NCI-H510A treated with DMSO at 0.1 percent for 48 hours (cell line): Measurements from ENCODE around the gene TMEM205.
"Not testable (repeated sequence)": the region's sequence is repeated elsewhere in the genome, so short reads cannot be mapped to it uniquely, and the experiment has no call there.

ENCODE experiments used
- DNase-seq: peaks from one replicate; lab custom pipeline; 2025; lab: John Stamatoyannopoulos, UW

The TMEM205 gene

DNA sequence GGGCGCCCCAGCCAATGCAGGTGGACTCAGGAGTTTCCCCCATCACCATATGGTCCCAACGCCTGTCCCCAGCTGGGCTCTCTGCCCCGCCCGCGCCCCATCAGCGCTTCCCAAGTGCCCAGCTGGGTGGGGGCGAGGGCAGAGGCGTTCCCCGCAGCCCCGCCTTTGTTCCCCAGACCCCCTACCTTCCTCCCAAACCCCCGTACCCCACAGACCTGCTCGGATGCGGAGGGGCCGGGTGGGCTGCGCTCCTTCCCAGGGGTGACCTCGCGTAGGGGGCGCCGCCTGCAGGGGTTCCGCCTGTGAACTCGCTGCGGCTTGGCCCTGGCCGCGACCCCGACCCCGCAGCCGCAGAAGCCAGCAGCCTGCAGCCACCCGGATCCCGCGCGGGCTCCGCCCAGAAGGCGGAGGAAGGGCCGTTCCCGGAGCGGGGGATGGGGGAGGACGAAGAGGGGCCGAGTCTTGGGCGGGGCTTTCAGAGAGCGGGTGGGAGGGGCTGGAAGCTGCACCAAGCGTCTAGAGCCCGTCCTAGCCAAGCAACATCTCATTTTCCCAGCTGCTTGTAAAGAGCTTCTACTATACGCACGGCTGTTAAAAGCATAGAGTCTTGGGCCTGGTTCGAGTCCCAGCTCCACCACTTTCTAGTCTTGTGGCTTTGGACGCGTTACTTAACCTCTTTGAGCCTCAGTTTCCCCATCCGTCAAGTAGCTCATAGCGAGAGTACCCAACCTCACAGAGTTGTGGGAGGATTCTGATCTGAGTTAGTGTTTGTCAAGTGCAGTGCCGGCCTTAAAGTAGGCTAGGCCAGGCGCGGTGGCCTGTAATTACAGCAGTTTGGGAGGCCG is 6.6 kb downstream of the TMEM205 start, which contains the start of gene RAB3D:
Gene RAB3D (minus strand): TSS at position 404 of the 845 bp plus-strand sequence. CDS start 2,258 bp downstream, outside the sequence.
- DNase-seq, result peak; percentile 90

DNA sequence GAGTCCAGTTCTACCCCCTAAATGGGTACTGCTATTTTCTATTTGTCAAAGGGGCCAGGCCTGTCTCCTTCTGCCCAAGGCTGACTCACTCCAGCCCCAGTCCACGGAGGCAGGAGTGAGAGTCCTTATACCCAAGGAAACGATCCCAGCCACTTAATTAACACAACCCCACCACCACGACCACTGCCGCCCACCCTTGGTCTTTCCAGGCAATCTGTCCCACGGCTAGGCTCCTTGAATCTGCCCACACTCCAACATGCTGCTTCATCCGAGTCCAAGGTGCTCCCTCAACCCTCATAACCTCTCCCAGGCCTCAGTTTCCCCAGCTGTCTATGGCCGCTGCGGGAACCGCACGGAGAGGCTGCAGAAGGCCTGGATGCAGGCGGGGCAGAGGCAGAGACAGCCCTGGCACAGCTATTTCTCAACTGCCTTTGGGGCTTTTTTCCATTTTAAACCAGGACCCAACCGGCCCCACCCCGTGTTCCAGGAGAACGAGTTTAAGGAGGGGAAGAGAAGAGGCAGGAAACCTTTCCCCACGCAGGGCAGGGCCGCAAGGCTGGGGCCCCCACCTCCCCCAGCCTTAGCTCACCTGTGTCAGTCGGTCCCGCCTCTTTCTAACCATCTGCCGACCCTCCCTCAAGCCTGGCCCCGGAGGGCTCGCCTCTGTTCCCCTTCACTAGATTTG is 7.4 kb downstream of the TMEM205 start:
- no peak for DNase-seq

DNA sequence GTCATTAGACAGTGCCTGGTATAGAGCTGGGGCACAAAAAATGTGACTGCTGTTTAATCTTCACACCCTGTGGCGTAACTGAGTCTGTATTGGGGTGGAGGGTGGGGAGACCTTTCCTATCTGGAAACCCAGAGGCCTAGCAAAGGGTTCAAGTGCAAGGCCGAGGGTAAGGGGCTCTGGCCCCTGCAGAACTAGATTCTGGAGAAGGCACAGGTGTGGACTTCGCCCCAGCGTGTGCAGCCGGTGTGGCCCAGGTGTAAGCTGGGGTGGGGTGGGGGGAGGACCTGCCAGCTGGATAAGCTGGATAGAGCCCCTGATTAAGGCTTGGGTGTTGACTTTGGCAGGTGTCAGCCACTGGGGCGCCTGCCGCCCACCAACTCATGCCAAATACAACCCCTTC is 7.9 kb downstream of the TMEM205 start:
- DNase-seq, result no peak

DNA sequence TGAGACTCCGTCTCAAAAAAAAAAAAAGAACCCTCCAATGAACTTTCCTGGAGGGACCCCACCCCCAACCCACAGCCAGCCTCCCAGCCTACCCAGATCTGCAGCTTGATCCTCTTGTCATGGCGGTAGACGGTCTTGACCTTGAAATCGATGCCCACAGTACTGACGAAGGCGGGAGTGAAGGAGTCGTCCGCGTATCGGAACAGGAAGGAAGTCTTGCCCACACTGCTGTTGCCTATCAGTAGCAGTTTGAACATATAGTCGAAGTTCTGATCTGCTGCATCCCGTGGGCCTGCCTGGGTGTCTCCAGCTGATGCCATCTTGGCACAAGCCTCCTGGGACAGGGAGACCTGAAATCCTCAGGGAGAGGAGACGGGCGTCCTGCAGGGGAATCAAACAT is 9.0 kb downstream of the TMEM205 start:
- DNase-seq, result no peak

DNA sequence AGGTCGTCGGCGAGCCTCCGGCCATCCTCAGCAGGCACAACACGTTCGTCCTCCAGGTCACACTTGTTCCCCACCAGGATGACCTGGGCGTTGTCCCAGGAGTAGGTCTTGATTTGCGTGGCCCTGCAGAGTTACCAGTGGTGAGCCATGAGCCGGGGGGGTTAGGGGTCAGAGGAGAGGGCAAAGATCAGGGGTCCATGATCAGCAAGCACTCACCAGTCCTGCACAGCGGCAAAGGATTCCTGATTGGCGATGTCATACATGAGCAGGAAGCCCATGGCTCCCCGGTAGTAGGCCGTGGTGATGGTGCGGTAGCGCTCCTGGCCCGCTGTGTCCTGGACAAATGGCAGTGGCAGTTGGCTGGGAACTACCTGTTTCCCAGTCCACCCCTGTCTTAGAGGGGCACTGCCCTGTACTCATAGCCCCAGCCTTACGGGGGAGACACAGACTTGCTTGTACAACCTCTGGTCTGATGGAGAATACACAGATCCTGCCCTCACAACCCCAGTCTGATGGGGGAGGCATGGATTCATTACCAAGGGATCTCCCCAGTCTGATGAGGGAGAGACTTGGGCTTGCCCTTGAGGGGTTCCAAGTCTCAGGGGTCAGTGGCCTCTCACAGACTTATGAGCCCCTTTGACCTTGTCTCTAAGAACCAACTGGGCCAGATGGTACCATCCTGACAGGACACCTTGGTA is 10.5 kb downstream of the TMEM205 start:
- no peak for DNase-seq

DNA sequence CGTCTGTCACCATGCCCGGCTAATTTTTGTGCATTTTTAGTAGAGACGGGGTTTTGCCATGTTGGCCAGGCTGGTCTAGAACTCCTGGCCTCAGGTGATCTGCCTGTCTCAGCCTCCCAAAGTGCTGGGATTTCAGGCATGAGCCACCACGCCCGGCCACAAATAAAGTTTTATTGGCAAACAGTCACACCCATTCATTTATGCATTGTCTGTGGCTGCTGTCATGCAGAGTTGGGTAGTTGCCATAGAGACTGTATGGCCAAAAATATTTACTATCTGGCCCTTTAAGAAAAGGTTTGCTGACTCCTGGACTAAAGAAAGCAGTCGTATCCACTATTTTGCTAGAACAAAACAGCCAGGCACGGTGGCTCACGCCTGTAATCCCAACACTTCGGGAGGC is 12.2 kb downstream of the TMEM205 start:
- DNase-seq, result not testable (repeated sequence)

DNA sequence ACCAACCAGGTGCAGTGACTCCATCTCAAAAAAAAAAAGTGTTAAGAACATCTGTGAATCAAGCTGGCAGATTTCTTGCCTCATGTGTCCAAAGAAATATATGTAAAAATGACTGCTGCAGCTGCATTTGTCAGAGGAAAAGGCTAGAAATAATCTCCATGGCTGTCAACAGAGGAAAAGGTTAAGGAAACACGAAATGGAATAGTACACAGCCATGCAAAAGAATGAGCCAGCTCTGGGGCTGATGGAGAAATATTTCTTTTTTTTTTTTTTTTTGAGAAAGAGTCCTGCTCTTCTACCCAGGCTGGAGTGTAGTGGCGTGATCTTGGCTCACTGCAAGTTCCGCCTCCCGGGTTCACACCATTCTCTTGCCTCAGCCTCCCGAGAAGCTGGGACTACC is 13.2 kb downstream of the TMEM205 start:
- no peak for DNase-seq

DNA sequence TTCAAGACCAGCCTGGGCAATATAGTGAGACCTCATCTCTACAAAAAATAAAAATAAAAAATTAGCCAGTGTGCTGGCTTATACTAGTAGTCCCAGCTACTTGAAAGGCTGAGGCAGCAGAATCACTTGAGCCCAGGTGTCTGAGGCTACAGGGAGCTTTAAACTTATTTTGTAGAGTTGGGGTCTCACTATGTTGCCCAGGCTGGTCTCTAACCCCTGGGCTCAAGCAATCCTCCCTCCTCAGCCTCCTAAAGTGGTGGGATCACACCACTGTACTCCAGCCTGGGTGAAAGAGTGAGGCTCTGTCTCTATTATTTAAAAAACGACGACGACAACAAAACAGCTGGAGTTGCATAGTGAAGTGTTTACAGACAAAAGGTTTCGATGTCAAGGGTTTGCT is 14.6 kb downstream of the TMEM205 start:
- DNase-seq, result no peak

DNA sequence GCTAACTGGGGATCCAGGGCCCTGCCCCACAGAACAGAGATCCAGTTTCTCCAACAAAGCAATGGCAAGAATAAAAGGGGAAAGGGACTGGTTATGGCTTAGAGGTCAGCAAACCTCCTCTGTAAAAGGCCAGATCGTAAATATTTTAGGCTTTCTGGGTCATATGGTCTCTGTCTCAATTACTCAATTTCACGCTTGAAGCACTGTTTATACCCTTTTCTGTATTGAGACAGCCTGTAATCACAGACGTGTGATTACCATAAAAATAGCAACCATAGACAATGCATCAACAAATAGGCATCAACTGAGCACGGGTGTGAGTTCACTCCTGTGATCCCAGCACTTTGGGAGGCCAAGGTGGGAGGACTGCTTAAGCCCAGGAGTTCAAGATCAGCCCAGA is 15.9 kb downstream of the TMEM205 start:
- DNase-seq, result no peak

DNA sequence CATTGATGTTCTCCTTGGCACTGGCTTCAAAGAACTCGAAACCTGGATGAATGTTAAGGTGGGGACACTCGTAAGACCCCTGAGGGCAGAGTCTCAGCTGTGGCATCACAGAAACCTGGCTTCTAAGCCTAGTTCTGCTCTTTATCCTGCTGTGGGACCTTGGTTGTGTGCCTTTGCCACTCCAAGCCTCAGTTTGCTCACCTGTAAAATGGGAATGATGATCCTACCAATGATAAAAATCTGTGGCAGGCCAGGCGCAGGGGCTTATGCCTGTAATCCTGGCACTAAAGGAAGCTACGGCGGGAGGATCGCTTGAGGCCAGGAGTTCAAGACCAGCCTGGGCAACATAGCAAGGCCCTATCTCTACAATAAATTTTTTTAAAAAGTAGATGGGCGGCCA is 20.5 kb downstream of the TMEM205 start:
- DNase-seq, result no peak

DNA sequence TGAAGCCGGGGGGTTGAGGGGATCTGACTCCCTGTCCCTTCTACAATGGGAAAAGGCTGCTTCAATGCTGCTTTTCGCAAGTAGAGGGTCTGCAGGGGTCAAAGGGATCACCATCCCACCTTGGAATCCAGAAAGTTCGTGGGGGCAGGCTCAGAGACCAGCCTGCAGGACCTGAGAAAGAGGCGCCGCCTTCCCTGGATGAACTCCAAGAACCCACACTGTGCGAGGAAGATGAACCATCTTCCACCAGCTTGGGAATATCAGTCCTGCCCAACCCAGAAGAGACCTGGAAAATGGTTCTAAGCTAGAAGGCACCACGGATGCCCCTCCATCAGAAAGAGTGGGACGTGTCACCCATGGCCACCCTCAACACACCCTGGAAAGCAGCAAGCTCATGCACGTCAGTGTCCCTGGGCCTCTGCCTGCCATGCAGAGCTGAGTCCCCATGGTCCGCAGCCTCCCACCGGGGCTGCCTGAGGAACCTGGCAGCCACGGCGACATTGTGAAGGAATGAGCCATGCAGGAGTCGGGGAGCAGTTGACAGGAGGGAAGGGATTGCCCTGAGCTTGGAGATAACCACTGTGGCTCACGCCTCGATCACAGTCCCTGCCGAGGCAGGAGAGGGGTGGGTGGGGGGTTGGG is 21.2 kb downstream of the TMEM205 start:
- DNase-seq, result no peak

DNA sequence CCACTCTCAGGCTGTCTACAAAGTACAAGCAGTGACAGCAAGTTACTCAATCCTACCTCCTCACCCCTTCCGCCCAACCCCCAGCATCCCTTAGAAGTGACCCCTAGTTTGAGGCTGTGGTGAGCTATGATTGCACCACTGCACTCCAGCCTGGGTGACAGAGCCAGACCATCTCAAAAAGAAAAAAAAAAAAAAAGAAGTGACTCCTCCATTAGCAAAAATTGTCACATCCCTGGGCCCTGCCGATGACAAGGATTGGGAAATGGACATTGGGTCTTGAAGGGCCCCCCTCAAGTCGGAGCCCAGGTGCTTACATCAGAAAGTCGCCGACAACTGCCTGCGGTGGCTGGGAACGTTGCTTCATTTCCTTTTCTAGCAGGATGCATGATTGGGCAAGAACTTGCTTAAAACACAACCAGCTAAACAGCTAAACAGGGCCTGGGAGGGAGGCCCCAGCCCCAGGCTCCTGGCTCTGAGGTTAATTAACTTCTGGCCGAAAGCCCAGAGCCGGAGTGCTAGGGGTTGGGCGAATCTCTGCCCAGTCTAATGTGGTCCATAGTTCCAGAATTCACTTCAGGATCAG is 21.9 kb downstream of the TMEM205 start:
- peak; percentile 48 for DNase-seq

DNA sequence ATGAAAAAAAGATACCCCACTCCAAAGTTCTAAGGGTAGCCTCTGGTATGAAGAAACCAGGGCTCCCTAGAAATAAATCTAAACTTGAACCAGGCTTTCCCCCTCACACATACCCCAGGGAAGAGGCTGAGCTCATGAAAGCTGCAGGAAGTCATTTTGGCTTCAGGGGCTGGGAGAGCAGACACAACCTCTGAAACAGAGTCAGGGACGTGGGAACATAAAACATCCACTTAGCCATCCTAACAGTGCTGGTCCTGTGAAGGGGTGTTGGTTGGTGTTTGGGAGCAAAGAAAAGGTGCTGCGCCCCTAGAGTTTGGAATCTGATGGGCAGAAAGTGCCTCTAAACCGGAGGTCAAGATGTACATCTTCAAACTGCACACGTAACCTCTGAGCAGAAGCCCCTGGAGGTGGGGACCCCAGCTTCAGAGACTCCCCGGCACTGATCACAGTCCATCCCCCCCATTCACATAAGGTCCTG is 22.4 kb downstream of the TMEM205 start:
- DNase-seq, result no peak

DNA sequence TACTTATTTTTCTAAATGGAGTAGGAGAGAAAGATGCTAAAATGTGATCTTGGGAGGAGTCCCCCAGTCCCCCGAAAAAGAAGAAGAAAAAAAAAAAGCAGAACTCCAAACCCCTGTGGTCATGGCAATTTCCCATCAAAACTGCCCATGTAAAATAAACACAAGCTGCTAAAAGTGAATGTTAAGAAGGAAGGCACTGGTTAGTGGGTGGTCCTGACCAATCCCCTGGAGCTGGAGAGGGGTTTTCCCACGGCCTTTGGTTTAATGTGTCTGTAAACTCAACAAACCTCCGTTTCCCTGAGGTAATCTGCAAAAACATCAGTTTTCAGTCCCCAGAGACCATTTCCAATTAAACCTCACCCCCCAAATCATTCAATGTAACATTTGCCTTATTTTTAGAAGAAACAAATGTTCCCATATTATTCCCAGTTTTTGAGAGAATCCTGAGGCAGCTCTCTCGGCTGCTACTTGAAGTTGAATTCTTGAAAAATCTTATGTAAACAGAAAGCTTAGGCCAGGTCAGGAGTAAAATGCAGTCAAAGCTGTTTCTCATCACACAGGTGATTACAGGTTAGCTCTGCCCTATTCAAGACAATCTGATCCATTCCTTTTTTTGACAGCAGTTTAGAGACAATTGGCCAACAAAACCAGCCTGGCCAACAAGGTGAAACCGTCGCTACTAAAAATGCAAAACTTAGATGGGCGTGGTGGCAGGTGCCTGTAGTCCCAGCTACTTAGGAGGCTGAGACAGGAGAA is 23.6 kb downstream of the TMEM205 start:
- no peak for DNase-seq

DNA sequence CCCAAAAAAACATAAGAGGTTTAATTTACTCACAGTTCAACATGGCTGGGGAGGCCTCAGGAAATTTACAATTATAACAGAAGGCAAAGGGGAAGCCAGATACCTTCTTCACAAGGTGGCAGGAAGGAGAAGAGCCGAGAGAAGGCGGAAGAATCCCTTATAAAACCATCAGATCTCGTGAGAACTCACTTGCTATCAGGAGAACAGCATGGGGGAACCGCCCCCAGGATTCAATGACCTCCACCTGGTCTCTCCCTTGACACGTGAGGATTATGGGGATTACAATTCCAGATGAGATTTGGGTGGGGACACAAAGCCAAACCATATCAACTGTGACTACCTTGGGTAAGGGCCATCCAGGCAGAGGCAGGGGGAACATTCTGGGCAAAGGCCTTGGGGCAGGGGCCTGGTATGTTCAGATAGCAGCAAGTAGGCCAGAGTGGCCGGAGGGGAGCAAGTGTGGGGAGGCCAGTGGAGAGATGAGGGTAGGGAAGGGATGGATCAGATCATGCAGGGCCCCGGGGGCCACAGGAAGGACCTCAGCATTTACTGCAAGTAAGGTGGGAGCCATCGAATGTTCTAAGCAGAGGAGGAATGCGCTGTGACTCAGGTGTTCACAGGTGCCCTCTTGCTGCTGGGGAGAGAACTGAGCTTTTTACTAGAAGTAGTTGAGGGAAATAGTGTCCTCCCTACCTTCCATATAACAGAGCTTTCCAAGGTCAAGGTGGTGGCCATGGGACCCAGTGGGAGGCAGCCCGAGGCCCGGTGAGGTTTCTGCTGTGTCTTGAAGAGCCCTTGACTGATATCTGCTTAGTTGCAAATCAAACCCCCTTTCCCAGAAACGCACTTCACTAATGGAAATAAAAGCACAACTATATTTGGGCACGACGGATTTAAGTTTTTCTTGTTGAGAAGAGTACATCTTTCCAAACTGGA is 24.6 kb downstream of the TMEM205 start:
- DNase-seq, result no peak

DNA sequence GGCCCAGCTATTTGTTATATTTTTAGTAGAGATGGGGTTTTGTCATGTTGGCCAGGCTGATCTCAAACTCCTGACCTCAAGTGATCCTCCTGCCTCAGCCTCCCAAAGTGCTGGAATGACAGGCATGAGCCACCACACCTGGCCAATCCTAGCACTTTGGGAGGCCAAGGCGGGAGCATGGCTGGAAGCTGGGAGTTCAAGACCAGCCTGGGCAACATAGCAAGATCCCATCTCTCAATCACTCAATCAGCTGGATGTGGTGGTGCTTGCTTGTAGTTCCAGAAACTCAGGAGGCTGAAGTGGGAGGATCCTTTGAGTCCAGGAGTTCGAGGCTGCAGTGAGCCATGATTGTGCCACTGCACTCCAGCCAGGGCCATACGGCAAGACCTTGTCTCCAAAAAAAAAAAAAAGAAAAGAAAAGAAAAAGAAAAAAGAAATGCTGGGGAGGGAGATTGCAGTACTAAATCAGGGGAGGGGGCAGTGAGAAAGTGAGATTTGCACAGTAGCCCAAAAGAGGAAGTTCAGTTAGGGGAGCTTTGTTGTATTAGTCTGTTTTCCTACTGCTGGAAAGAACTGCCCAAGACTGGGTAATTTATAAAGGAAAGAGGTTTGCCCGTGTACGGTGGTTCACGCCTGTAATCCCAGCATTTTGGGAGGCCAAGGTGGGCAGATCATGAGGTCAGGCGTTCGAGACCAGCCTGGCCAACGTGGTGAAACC is 25.6 kb downstream of the TMEM205 start:
- DNase-seq, result not testable (repeated sequence)

DNA sequence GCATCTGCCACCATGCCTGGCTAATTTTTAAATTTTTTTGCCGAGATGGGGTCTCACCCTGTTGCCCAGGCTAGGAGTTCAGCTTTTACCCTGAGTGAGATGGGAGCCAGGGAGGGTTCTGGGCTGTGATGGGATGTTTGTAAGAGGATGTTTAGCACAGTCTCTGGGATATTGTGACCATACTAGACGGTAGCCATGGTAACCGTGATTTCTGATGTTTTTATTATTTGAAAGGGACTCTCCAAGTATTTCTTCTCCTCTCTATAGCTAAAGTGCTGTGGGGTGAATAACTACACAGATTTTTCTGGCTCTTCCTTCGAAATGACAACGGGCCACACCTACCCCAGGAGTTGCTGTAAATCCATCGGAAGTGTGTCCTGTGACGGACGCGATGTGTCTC is 39.7 kb downstream of the TMEM205 start:
- no peak for DNase-seq

DNA sequence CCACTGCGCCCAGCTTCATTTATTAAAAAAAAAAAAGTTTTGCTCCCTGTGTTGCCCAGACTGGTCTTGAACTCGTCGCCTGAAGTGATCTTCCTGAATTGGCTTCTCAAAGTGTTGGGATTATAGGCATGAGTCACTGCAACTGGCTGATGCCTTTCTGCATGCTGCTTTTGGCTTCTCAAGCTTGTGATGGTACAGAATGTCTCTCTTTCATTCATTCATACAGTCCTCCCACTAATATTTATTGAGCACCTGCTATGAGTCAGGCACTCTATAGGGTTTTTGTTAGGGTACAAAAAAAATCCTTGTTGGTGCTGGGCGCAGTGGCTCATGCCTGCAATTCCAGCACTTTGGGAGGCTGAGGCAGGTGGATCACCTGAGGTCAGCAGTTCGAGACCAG is 41.1 kb downstream of the TMEM205 start:
- DNase-seq, result no peak

DNA sequence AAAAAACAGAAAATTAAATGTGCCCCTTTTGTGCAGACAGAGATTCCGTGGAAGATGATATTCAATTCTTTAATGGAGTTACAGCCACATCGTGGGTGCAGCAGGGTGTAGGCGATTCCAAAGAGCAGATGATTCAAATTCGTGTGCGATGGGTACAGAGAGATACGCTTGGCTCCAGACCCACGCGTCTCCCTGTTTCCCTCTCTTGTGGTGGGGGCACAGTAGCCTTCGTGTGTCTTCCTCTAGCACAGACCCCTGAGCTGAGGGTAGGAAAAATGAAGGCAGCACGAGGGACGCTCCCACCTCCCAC is 45.3 kb downstream of the TMEM205 start:
- no peak for DNase-seq
